A673 (cell line): ENCODE data around the gene USP36.

Experiments used
- EZH2 ChIP-seq: fragments of 200-600 bp; sonication (generic); IDR thresholded peaks from 2 replicates; pipeline ENCODE4 v1.6.1; 2017; ENCODE audit warnings: borderline replicate concordance, low read depth, mild to moderate bottlenecking, mixed read lengths, antibody characterized with exemption, low read length; ENCODE audit not compliant: poor library complexity, severe bottlenecking
- TF ChIP-seq, protein P1 (sequence below): fragments of 300-800, 200-600 bp; sonication (generic); conservative IDR thresholded peaks from 2 replicates; pipeline ENCODE4 v1.5.1; 2017; ENCODE audit warnings: low read depth, mild to moderate bottlenecking, antibody characterized with exemption, low read length, moderate library complexity, mixed read lengths

DNA sequence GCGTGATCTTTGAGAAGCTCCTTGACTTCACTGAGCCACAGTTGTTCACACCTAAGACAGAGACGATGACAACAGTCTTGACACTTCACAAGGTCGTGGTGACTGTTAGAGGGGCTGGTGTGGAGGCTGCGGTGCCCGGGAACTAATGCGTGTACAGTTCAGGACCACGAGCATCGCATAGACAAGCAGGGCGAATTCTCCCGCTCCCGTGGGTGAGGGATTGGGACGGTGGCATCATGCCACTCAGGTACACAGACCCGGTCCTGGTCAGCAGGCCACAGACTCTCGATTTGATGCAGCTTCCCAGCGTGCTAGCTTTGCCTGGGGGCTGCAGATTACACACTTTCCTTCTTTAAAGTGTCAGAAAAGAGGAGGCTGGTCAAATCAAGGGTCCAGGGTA lies 37.6 kb upstream of the USP36 start:
- TF ChIP-seq, protein P1, sequence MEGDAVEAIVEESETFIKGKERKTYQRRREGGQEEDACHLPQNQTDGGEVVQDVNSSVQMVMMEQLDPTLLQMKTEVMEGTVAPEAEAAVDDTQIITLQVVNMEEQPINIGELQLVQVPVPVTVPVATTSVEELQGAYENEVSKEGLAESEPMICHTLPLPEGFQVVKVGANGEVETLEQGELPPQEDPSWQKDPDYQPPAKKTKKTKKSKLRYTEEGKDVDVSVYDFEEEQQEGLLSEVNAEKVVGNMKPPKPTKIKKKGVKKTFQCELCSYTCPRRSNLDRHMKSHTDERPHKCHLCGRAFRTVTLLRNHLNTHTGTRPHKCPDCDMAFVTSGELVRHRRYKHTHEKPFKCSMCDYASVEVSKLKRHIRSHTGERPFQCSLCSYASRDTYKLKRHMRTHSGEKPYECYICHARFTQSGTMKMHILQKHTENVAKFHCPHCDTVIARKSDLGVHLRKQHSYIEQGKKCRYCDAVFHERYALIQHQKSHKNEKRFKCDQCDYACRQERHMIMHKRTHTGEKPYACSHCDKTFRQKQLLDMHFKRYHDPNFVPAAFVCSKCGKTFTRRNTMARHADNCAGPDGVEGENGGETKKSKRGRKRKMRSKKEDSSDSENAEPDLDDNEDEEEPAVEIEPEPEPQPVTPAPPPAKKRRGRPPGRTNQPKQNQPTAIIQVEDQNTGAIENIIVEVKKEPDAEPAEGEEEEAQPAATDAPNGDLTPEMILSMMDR: no peak
- TF ChIP-seq EZH2: no peak
